ENCODE results near the gene SLC50A1. TPM values are rescaled to one million over a fixed set of nuclear protein-coding genes. Genes with fewer than 3 reads are reported as not detected.
A peak's percentile ranks its signal among the peaks of the same experiment; 100 is the strongest.

Gene SLC50A1
- total and polyA plus RNA-seq, 9 of the 15 experiments (the other 6 are each of a cell fraction or from before 2014, with no cell fraction given), result 46.5 to 132 (median 91.9) TPM

DNA sequence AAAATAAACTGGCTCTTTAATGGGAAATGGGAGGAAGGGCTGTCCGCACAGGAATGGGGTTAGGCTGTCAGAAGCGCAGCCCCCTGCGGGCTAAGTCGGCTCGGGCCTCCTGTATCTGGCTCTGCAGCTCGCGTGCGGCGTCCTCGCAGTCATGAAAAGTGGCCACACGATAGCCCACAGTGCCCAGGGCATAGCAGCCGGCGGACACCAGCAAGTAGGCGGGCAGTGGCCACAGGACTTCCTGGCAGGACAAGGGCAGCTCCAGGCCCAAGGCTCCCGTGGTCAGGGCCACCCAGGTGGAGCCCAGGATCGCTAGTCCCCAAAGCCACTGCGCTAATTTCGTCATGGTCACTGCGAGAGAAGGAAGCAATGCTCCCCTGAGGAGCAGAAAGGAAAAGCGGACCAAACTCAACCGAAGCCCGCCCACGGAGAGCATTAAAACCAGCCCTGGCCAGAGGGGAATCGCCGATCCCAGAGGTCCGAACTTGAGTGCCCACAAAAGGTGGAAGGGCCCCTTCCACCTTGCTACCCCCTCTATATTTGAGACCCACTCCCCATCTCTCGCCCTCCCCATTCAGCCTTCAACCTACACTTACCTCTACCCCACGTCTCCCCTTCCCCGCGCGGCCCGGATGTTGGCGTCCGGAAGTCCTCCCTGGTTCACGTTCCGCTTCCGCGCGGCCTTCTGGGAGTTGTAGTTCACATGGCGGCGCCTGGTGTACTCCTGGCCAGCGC lies 4.4 kb downstream of the SLC50A1 start, which contains the start of gene DPM3 (continued):
- TF ChIP-seq SRF (CRISPR knock-in tag; IDR thresholded peaks at IDR 0.05), result no peak
- no peak for TF ChIP-seq RNF2 (IDR thresholded peaks at IDR 0.05)
- TF ChIP-seq SNRNP70 (optimal IDR thresholded peaks at IDR 0.05; ENCODE audit: low read depth, low read length), result no peak
- 0 out of 2 replicates have a peak, but pooled peaks have one; percentile 51 for TF ChIP-seq ZNF197 (CRISPR knock-in tag; IDR thresholded peaks at IDR 0.05; ENCODE audit: low read depth)
- TF ChIP-seq NUFIP1 (IDR thresholded peaks at IDR 0.05; ENCODE audit: partially characterized antibody), result no peak
- no peak for TF ChIP-seq SAFB (IDR thresholded peaks at IDR 0.05; ENCODE audit: borderline replicate concordance, low read depth, low read length)
- TF ChIP-seq NCOA1 (IDR thresholded peaks at IDR 0.05; ENCODE audit: low read depth), result peak; percentile 94
- peak; percentile 61 for TF ChIP-seq TOE1 (IDR thresholded peaks at IDR 0.05; ENCODE audit: borderline replicate concordance)
- TF ChIP-seq TOE1 (CRISPR knock-in tag; IDR thresholded peaks at IDR 0.05; ENCODE audit: borderline replicate concordance, low read depth), result no peak
- TF ChIP-seq, protein P1, sequence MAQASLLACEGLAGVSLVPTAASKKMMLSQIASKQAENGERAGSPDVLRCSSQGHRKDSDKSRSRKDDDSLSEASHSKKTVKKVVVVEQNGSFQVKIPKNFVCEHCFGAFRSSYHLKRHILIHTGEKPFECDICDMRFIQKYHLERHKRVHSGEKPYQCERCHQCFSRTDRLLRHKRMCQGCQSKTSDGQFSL (CRISPR knock-in tag; IDR thresholded peaks at IDR 0.05), result no peak
- TF ChIP-seq, protein P1 (tag; IDR thresholded peaks at IDR 0.05), result no peak
- TF ChIP-seq GTF2F1 (IDR thresholded peaks at IDR 0.05; ENCODE audit: low read depth, low read length), result no peak
- TF ChIP-seq, protein P2, sequence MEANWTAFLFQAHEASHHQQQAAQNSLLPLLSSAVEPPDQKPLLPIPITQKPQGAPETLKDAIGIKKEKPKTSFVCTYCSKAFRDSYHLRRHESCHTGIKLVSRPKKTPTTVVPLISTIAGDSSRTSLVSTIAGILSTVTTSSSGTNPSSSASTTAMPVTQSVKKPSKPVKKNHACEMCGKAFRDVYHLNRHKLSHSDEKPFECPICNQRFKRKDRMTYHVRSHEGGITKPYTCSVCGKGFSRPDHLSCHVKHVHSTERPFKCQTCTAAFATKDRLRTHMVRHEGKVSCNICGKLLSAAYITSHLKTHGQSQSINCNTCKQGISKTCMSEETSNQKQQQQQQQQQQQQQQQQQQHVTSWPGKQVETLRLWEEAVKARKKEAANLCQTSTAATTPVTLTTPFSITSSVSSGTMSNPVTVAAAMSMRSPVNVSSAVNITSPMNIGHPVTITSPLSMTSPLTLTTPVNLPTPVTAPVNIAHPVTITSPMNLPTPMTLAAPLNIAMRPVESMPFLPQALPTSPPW (CRISPR knock-in tag; IDR thresholded peaks at IDR 0.05), result peak; percentile 56; the same call in 1 of the 2 replicates
- TF ChIP-seq COPS2 (conservative IDR thresholded peaks at IDR 0.05), result no peak
- TF ChIP-seq, protein P3, sequence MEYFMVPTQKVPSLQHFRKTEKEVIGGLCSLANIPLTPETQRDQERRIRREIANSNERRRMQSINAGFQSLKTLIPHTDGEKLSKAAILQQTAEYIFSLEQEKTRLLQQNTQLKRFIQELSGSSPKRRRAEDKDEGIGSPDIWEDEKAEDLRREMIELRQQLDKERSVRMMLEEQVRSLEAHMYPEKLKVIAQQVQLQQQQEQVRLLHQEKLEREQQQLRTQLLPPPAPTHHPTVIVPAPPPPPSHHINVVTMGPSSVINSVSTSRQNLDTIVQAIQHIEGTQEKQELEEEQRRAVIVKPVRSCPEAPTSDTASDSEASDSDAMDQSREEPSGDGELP (CRISPR knock-in tag; IDR thresholded peaks at IDR 0.05; ENCODE audit: borderline replicate concordance), result peak; percentile 67
- TF ChIP-seq SMARCA5 (IDR thresholded peaks at IDR 0.05), result no peak
- TF ChIP-seq, protein P4, sequence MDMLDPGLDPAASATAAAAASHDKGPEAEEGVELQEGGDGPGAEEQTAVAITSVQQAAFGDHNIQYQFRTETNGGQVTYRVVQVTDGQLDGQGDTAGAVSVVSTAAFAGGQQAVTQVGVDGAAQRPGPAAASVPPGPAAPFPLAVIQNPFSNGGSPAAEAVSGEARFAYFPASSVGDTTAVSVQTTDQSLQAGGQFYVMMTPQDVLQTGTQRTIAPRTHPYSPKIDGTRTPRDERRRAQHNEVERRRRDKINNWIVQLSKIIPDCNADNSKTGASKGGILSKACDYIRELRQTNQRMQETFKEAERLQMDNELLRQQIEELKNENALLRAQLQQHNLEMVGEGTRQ (CRISPR knock-in tag; IDR thresholded peaks at IDR 0.05), result no peak
- TF ChIP-seq, protein P5, sequence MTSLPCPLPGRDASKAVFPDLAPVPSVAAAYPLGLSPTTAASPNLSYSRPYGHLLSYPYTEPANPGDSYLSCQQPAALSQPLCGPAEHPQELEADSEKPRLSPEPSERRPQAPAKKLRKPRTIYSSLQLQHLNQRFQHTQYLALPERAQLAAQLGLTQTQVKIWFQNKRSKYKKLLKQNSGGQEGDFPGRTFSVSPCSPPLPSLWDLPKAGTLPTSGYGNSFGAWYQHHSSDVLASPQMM (CRISPR knock-in tag; IDR thresholded peaks at IDR 0.05), result no peak
- TF ChIP-seq PHTF2 (CRISPR knock-in tag; IDR thresholded peaks at IDR 0.05), result no peak
- no peak for TF ChIP-seq POLR2H (tag; IDR thresholded peaks at IDR 0.05; ENCODE audit: low read depth)
- TF ChIP-seq GABPA (tag; conservative IDR thresholded peaks at IDR 0.05; ENCODE audit: low read depth), result peak; percentile 99

Measured in K562 (cell line).